Measurements from ENCODE around the gene EXOC1. TPM values are rescaled to one million over a fixed set of nuclear protein-coding genes. Genes with fewer than 3 reads are reported as not detected.

Gene EXOC1
- total RNA-seq, 1 experiment from 2014 or later = 17.6 TPM

- RAD21 ChIA-PET (ENCODE audit: low non-redundant PET in 1 of 2, low total read pairs in 2 of 2, uncharacterized antibody in 2 of 2, unreplicated experiment in 2 of 2) = no interaction called here
- no peak overlapping the region for H3K4me2 ChIP-seq (ENCODE audit: low read length)
These were observed 97.9 kb downstream of the EXOC1 start for GRCh38 chr4:55951191-55951922.

More at GRCh38 chr4:55951191-55951922, 97.9 kb downstream of the EXOC1 start:
- TF ChIP-seq, protein P1, sequence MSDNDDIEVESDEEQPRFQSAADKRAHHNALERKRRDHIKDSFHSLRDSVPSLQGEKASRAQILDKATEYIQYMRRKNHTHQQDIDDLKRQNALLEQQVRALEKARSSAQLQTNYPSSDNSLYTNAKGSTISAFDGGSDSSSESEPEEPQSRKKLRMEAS (IDR thresholded peaks at IDR 0.05) = no peak
- no peak for TF ChIP-seq SRF (IDR thresholded peaks at IDR 0.05; ENCODE audit: low read depth)
- no peaks in the 10 kb centered on the region for H3K9me3 ChIP-seq (ENCODE audit: control insufficient read depth in 1 of 2, insufficient read depth in 1 of 2, low read depth in 1 of 2, low read length in 2 of 2)
- DNase-seq (ENCODE audit: low read depth, low spot score) (no peak), ATAC-seq (no peak)
- H3K79me2 ChIP-seq (ENCODE audit: insufficient read depth, low read length) = peaks cover 31% of the 10 kb centered on the region
- intact Hi-C loops (cut with micrococcal nuclease) = no loop called here
- POLR2A ChIA-PET = no interaction called here
- no TSS peak for BruUV-seq (replicated peaks)
- peaks cover 14 to 23% of the 10 kb centered on the region in 2 experiments for H3K4me1 ChIP-seq (ENCODE audit: control insufficient read depth in 1 of 2, insufficient read depth in 2 of 2, low read length in 2 of 2)
- H3K36me3 ChIP-seq (ENCODE audit: control insufficient read depth in 1 of 2, insufficient read depth in 2 of 2, low read length in 2 of 2) = peaks cover 9 to 13% of the 10 kb centered on the region in 2 experiments; a peak in 2 of 4 replicates
- CTCF ChIA-PET = no interaction called here
- H2AFZ ChIP-seq (ENCODE audit: low read depth, low read length, poor library complexity, severe bottlenecking) = no peak overlapping the region
- H3K9ac ChIP-seq (ENCODE audit: low read length) = no peak overlapping the region
- H3K4me3 ChIP-seq (replicated peaks in 1 of 2; ENCODE audit: low read depth in 1 of 2, low read length in 2 of 2) = no peak overlapping the region
- no peaks in the 10 kb centered on the region for H4K20me1 ChIP-seq (ENCODE audit: insufficient read depth)
- H3K9me2 ChIP-seq (ENCODE audit: insufficient read depth) = no peaks in the 10 kb centered on the region
- H3K27ac ChIP-seq (ENCODE audit: low read depth, low read length) = no peak overlapping the region
- H3K27me3 ChIP-seq (ENCODE audit: insufficient read depth, low read length) = no peaks in the 10 kb centered on the region

Other genes with a start within 250 kb of the EXOC1 start
- gene NMU, start 217.3 kb upstream of the EXOC1 start, total RNA-seq (2021; ENCODE audit: unreplicated experiment) = 81.1 TPM
- not detected for gene EXOC1L, start 33.9 kb upstream of the EXOC1 start, total RNA-seq (2021; ENCODE audit: unreplicated experiment)
- gene CEP135, start 95.3 kb downstream of the EXOC1 start, total RNA-seq (2021; ENCODE audit: unreplicated experiment) = 10.9 TPM